GM06990 (cell line): ENCODE measurements around the gene SLC38A4.

Experiments
- DNase-seq: peaks from one replicate; pipeline ENCODE4 v3.0.0-alpha.2; 2011; ENCODE audit not compliant: insufficient read length; ENCODE audit errors: extremely low read depth
- H3K27me3 ChIP-seq: replicated peaks from 2 replicates; pipeline ENCODE4 v1.6.0; 2011; ENCODE audit warnings: low read length; ENCODE audit not compliant: control insufficient read depth, insufficient read depth
- H3K36me3 ChIP-seq: 2 replicates; pipeline ENCODE4 v1.5.1; 2011; ENCODE audit warnings: low read length; ENCODE audit not compliant: control insufficient read depth, insufficient read depth
- H3K4me3 ChIP-seq: replicated peaks from 2 replicates; pipeline ENCODE4 v1.5.1; 2011; ENCODE audit warnings: low read depth, mild to moderate bottlenecking, control low read depth, low read length
- CTCF ChIP-seq: IDR thresholded peaks from 2 replicates; pipeline ENCODE4 v1.5.1; 2011; ENCODE audit warnings: low read length, control low read depth, mild to moderate bottlenecking, inconsistent platforms; ENCODE audit not compliant: insufficient read depth, poor library complexity, severe bottlenecking

Gene SLC38A4

GRCh38 chr12:46783871-46784270 is 41.9 kb downstream of the SLC38A4 start:
- DNase-seq: no peak
- no peak for TF ChIP-seq CTCF
- H3K36me3 ChIP-seq: no peaks in the 10 kb centered on the region
- H3K27me3 ChIP-seq: no peaks in the 10 kb centered on the region
- no peak overlapping the region for H3K4me3 ChIP-seq

GRCh38 chr12:46779879-46780278 is 45.9 kb downstream of the SLC38A4 start:
- DNase-seq: no peak
- Histone ChIP-seq H3K4me3 (no peak overlapping the region), H3K27me3 (no peaks in the 10 kb centered on the region), H3K36me3 (no peaks in the 10 kb centered on the region)
- no peak for TF ChIP-seq CTCF

GRCh38 chr12:46779063-46779462 is 46.7 kb downstream of the SLC38A4 start:
- no peaks in the 10 kb centered on the region for H3K36me3 ChIP-seq
- no peak overlapping the region for H3K4me3 ChIP-seq
- DNase-seq: no peak
- TF ChIP-seq CTCF: no peak
- no peaks in the 10 kb centered on the region for H3K27me3 ChIP-seq

GRCh38 chr12:46778415-46778814 is 47.4 kb downstream of the SLC38A4 start:
- no peak for DNase-seq
- H3K4me3 ChIP-seq: no peak overlapping the region
- no peaks in the 10 kb centered on the region for H3K36me3 ChIP-seq
- no peak for TF ChIP-seq CTCF
- H3K27me3 ChIP-seq: no peaks in the 10 kb centered on the region

GRCh38 chr12:46777587-46777986 is 48.2 kb downstream of the SLC38A4 start:
- no peak for DNase-seq
- Histone ChIP-seq H3K27me3 (no peaks in the 10 kb centered on the region; the same call in 1 of the 2 replicates), H3K4me3 (no peak overlapping the region), H3K36me3 (no peaks in the 10 kb centered on the region)
- TF ChIP-seq CTCF: no peak

- no peaks in the 10 kb centered on the region; the same call in 1 of the 2 replicates for H3K27me3 ChIP-seq
- H3K36me3 ChIP-seq: no peaks in the 10 kb centered on the region
- no peak overlapping the region for H3K4me3 ChIP-seq
- TF ChIP-seq CTCF: no peak
- DNase-seq: no peak
Measured at GRCh38 chr12:46775796-46776195, 50.0 kb downstream of the SLC38A4 start.
